Measurements from ENCODE around the gene P3H1. TPM values are rescaled to one million over a fixed set of nuclear protein-coding genes. Genes with fewer than 3 reads are reported as not detected.

Gene P3H1
- total RNA-seq, 1 experiment from 2014 or later = 32.9 TPM

DNA sequence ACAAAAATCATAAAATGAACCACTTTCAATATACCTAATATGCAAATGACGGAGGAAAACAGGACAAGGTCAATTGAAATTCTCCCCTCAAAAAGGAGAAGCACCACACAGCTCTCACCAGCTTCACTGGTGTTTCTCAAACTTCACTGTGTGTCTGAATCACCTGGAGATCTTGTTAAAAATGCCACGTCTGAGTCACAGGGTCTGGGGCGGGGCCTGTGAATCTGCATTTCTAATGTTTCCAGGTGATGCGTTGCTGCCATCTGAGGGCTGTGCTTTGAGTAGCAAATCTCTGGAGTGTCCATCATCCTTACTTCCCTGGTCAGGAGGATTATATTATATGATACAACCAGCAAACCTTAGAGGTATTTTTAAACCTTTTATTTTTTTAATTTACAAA is 35.8 kb downstream of the P3H1 start:
- no peaks in the 10 kb centered on the region for H3K9me2 ChIP-seq (ENCODE audit: insufficient read depth)
- no peak overlapping the region for H3K4me3 ChIP-seq (replicated peaks in 1 of 2; ENCODE audit: low read depth in 1 of 2, low read length in 2 of 2)
- H4K20me1 ChIP-seq (ENCODE audit: insufficient read depth) = no peaks in the 10 kb centered on the region
- ATAC-seq = peak; percentile 84
- intact Hi-C loops (cut with micrococcal nuclease) = loop anchor here (2.0 to 10.0 kb wide), 4 partner anchors 152 to 584 kb away; no protein-coding TSS in a partner anchor
- H3K27ac ChIP-seq (ENCODE audit: low read depth, low read length) = no peak overlapping the region
- H3K9me3 ChIP-seq (ENCODE audit: control insufficient read depth in 1 of 2, insufficient read depth in 1 of 2, low read depth in 1 of 2, low read length in 2 of 2) = no peaks in the 10 kb centered on the region
- no peak overlapping the region for H3K9ac ChIP-seq (ENCODE audit: low read length)
- peak; percentile 64 for DNase-seq (ENCODE audit: low read depth, low spot score)
- CTCF ChIA-PET = interaction anchor here (0.6 to 2.4 kb wide), 4 partner anchors 35 to 557 kb away, joined by 3 to 15 read pairs (median 6); partner anchors contain the start of gene P3H1
- H3K4me2 ChIP-seq (ENCODE audit: low read length) = peak overlapping the region; percentile 36; the same call in 1 of the 2 replicates
- H3K79me2 ChIP-seq (ENCODE audit: insufficient read depth, low read length) = no peaks in the 10 kb centered on the region
- H3K27me3 ChIP-seq (ENCODE audit: insufficient read depth, low read length) = no peaks in the 10 kb centered on the region
- RAD21 ChIA-PET (ENCODE audit: low non-redundant PET in 1 of 2, low total read pairs in 2 of 2, uncharacterized antibody in 2 of 2, unreplicated experiment in 2 of 2) = no interaction called here
- POLR2A ChIA-PET = no interaction called here
- H3K4me1 ChIP-seq (ENCODE audit: control insufficient read depth in 1 of 2, insufficient read depth in 2 of 2, low read length in 2 of 2) = peaks cover 4 to 6% of the 10 kb centered on the region in 2 experiments
- no TSS peak for BruUV-seq (replicated peaks)
- H2AFZ ChIP-seq (ENCODE audit: low read depth, low read length, poor library complexity, severe bottlenecking) = no peak overlapping the region
- no peaks in the 10 kb centered on the region for H3K36me3 ChIP-seq (ENCODE audit: control insufficient read depth in 1 of 2, insufficient read depth in 2 of 2, low read length in 2 of 2)
- TF ChIP-seq JUND (IDR thresholded peaks at IDR 0.05) (no peak), YY1 (IDR thresholded peaks at IDR 0.05; ENCODE audit: extremely low read depth, insufficient replicate concordance, low read depth, low read length) (no peak), ZNF274 (IDR thresholded peaks at IDR 0.05; ENCODE audit: low read depth, low read length) (no peak), EZH2phosphoT487 (IDR thresholded peaks at IDR 0.05; ENCODE audit: borderline replicate concordance) (no peak), SRF (IDR thresholded peaks at IDR 0.05; ENCODE audit: low read depth) (no peak), SIN3A (IDR thresholded peaks at IDR 0.05; ENCODE audit: low read depth) (no peak), CEBPB (IDR thresholded peaks at IDR 0.05; ENCODE audit: low read depth) (no peak), FOSL1 (IDR thresholded peaks at IDR 0.05; ENCODE audit: low read depth) (peak; percentile 69), POLR2AphosphoS5 (IDR thresholded peaks at IDR 0.05; ENCODE audit: low read depth, low read length) (no peak), POLR2A (IDR thresholded peaks at IDR 0.05; ENCODE audit: borderline replicate concordance, extremely low read depth, insufficient read depth, insufficient read length) (no peak), CBX3 (IDR thresholded peaks at IDR 0.05; ENCODE audit: low read depth) (peak; percentile 54; the same call in 1 of the 2 replicates), SP1 (IDR thresholded peaks at IDR 0.05; ENCODE audit: low read depth) (no peak), ELF1 (IDR thresholded peaks at IDR 0.05; ENCODE audit: borderline replicate concordance, low read depth) (no peak), TCF7L2 (IDR thresholded peaks at IDR 0.05; ENCODE audit: borderline replicate concordance, extremely low read depth, insufficient read depth, insufficient read length) (no peak), ZBTB33 (IDR thresholded peaks at IDR 0.05; ENCODE audit: extremely low read depth, insufficient replicate concordance, low read length) (no peak), ZFX (IDR thresholded peaks at IDR 0.05) (no peak), RAD21 (IDR thresholded peaks at IDR 0.05; ENCODE audit: low read depth) (peak; percentile 94), EZH2 (IDR thresholded peaks at IDR 0.05) (no peak)
- TF ChIP-seq, protein P1, sequence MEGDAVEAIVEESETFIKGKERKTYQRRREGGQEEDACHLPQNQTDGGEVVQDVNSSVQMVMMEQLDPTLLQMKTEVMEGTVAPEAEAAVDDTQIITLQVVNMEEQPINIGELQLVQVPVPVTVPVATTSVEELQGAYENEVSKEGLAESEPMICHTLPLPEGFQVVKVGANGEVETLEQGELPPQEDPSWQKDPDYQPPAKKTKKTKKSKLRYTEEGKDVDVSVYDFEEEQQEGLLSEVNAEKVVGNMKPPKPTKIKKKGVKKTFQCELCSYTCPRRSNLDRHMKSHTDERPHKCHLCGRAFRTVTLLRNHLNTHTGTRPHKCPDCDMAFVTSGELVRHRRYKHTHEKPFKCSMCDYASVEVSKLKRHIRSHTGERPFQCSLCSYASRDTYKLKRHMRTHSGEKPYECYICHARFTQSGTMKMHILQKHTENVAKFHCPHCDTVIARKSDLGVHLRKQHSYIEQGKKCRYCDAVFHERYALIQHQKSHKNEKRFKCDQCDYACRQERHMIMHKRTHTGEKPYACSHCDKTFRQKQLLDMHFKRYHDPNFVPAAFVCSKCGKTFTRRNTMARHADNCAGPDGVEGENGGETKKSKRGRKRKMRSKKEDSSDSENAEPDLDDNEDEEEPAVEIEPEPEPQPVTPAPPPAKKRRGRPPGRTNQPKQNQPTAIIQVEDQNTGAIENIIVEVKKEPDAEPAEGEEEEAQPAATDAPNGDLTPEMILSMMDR (IDR thresholded peaks at IDR 0.05 in 2 of 3, conservative IDR thresholded peaks at IDR 0.05 in 1 of 3; ENCODE audit: borderline replicate concordance in 1 of 3, insufficient read depth in 1 of 3, low read depth in 2 of 3, low read length in 2 of 3) = peak; percentile 53 to 85 (median 58)
- TF ChIP-seq, protein P2, sequence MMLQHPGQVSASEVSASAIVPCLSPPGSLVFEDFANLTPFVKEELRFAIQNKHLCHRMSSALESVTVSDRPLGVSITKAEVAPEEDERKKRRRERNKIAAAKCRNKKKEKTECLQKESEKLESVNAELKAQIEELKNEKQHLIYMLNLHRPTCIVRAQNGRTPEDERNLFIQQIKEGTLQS (IDR thresholded peaks at IDR 0.05) = no peak
- TF ChIP-seq, protein P3, sequence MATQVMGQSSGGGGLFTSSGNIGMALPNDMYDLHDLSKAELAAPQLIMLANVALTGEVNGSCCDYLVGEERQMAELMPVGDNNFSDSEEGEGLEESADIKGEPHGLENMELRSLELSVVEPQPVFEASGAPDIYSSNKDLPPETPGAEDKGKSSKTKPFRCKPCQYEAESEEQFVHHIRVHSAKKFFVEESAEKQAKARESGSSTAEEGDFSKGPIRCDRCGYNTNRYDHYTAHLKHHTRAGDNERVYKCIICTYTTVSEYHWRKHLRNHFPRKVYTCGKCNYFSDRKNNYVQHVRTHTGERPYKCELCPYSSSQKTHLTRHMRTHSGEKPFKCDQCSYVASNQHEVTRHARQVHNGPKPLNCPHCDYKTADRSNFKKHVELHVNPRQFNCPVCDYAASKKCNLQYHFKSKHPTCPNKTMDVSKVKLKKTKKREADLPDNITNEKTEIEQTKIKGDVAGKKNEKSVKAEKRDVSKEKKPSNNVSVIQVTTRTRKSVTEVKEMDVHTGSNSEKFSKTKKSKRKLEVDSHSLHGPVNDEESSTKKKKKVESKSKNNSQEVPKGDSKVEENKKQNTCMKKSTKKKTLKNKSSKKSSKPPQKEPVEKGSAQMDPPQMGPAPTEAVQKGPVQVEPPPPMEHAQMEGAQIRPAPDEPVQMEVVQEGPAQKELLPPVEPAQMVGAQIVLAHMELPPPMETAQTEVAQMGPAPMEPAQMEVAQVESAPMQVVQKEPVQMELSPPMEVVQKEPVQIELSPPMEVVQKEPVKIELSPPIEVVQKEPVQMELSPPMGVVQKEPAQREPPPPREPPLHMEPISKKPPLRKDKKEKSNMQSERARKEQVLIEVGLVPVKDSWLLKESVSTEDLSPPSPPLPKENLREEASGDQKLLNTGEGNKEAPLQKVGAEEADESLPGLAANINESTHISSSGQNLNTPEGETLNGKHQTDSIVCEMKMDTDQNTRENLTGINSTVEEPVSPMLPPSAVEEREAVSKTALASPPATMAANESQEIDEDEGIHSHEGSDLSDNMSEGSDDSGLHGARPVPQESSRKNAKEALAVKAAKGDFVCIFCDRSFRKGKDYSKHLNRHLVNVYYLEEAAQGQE (IDR thresholded peaks at IDR 0.05; ENCODE audit: low read depth) = no peak
- TF ChIP-seq, protein P4, sequence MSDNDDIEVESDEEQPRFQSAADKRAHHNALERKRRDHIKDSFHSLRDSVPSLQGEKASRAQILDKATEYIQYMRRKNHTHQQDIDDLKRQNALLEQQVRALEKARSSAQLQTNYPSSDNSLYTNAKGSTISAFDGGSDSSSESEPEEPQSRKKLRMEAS (IDR thresholded peaks at IDR 0.05) = no peak

Data from HCT116 (cell line).